ENCODE results near the gene EMC10.

The EMC10 gene

DNA sequence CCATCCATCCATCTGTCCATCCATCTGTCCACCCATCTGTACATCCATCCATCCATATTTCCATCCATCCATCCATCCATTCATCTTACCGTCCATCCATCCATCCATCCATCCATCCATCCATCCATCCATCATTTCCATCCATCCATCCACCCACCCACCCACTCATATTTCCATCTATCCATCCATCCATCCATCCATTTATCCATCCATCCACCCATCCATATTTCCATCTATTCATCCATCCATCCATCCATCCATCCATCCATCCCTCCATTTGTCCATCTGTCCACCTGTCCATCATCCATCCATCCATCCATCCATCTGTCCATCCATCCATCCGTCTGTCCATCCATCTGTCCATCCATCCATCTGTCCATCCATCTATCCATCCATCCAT is 20.3 kb upstream of the EMC10 start:
- TF ChIP-seq, protein P1, sequence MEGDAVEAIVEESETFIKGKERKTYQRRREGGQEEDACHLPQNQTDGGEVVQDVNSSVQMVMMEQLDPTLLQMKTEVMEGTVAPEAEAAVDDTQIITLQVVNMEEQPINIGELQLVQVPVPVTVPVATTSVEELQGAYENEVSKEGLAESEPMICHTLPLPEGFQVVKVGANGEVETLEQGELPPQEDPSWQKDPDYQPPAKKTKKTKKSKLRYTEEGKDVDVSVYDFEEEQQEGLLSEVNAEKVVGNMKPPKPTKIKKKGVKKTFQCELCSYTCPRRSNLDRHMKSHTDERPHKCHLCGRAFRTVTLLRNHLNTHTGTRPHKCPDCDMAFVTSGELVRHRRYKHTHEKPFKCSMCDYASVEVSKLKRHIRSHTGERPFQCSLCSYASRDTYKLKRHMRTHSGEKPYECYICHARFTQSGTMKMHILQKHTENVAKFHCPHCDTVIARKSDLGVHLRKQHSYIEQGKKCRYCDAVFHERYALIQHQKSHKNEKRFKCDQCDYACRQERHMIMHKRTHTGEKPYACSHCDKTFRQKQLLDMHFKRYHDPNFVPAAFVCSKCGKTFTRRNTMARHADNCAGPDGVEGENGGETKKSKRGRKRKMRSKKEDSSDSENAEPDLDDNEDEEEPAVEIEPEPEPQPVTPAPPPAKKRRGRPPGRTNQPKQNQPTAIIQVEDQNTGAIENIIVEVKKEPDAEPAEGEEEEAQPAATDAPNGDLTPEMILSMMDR (IDR thresholded peaks at IDR 0.05; ENCODE audit: low read depth, low read length), result no peak
- H3K4me3 ChIP-seq (ENCODE audit: low read depth, low read length), result no peak overlapping the region

GRCh38 chr19:50457300-50457699 is 19.0 kb upstream of the EMC10 start:
- TF ChIP-seq, protein P1 (IDR thresholded peaks at IDR 0.05; ENCODE audit: low read depth, low read length), result no peak
- H3K4me3 ChIP-seq (ENCODE audit: low read depth, low read length), result no peak overlapping the region

DNA sequence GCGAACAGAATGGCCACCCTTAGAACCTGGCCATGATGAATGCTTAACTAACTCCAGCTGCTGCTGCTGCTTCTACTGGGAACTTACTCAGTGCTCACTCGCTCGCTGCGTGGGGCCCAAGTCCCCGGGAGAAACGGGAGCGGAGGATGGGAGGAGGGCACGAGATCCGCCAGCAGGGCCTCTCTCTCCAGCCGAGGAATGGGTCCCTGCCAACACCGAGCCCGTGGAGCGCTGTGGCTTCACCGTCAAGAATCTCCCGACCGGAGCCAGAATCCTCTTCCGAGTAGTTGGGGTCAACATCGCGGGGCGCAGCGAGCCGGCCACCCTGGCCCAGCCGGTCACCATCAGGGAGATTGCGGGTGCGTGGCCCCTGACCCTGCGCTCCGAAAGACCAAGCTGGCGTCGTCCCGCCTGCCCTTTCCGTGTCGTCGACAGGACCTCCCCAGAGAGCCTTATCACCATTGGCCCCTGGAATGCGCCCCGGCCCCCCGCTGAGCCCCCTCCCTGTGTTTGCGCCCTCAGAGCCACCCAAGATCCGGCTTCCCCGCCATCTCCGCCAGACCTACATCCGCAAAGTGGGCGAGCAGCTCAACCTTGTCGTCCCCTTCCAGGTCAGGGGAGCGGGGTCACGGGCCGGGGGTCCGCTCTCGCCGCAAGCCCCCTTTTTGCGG is 17.8 kb upstream of the EMC10 start:
- TF ChIP-seq, protein P1 (IDR thresholded peaks at IDR 0.05; ENCODE audit: low read depth, low read length), result no peak
- H3K4me3 ChIP-seq (ENCODE audit: low read depth, low read length), result no peak overlapping the region

DNA sequence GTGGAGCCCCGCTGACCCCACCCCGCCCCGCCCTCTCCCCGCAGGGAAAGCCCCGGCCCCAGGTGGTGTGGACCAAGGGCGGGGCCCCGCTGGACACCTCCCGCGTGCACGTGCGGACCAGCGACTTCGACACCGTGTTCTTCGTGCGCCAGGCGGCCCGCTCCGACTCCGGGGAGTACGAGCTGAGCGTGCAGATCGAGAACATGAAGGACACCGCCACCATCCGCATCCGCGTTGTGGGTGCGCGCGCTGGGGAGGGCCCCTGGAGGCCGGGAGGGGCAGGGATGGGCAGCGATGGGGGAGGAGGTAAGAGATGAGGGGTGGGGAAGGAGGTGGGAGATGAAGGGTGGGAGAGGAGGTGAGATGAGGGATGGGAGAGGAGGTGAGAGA is 17.2 kb upstream of the EMC10 start:
- TF ChIP-seq, protein P1 (IDR thresholded peaks at IDR 0.05; ENCODE audit: low read depth, low read length), result no peak
- H3K4me3 ChIP-seq (ENCODE audit: low read depth, low read length), result no peak overlapping the region

- TF ChIP-seq, protein P1 (IDR thresholded peaks at IDR 0.05; ENCODE audit: low read depth, low read length), result no peak
- H3K4me3 ChIP-seq (ENCODE audit: low read depth, low read length), result no peak overlapping the region
Observed at GRCh38 chr19:50459638-50460037, 16.7 kb upstream of the EMC10 start.

GRCh38 chr19:50460161-50460765 is 16.0 kb upstream of the EMC10 start:
- H3K4me3 ChIP-seq (ENCODE audit: low read depth, low read length), result no peak overlapping the region
- TF ChIP-seq, protein P1 (IDR thresholded peaks at IDR 0.05; ENCODE audit: low read depth, low read length), result no peak

- H3K4me3 ChIP-seq (ENCODE audit: low read depth, low read length), result no peak overlapping the region
- TF ChIP-seq, protein P1 (IDR thresholded peaks at IDR 0.05; ENCODE audit: low read depth, low read length), result peak; percentile 81
Observed at GRCh38 chr19:50461066-50461875, 15.0 kb upstream of the EMC10 start.

All from WI38 (cell line).